Measurements from ENCODE around the gene RAB7B.
A peak's percentile ranks its signal among the peaks of the same experiment; 100 is the strongest.

The RAB7B gene

GRCh38 chr1:205972491-205973168 is 30.6 kb downstream of the RAB7B start:
- DNase-seq = no peak

DNA sequence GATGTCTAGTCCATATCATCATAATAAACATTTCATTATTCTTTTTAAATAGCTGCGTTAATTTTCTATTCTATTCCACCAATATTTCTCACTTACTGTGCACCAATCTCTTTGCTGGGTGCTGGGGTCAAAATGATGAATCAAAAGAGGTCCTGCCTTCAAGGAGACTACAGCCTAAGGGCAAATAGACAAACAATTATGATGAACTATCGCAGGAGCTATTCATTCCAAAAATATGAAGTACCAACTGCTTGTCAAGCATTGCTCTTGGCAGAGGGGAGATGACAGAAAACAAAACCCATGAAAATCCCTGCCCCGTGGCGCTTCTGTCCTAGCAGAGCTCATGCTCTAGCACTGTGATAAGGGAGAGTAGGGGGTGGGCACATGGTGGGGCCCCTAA is 31.1 kb downstream of the RAB7B start:
- DNase-seq = no peak

DNA sequence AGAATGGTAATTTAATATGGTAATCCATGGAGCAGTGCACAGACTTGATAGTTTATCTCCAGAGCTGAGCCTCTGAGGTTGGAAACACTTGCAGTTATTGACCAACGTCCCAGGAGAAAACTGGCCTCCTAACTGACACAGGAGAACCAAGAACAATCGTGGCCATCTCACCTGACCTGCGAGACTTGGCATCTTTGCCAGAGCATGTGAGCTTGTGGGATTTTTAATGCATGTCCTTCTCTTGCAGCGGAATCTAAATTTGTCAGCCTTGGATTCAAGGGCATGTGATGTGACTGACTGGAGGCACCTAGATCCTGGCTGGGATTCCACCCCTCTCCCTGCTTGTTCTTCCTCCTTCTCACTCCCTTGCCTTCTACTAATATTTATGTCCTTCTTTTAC is 32.1 kb downstream of the RAB7B start:
- DNase-seq = no peak

- no peak for DNase-seq
Measured at GRCh38 chr1:205970486-205970885, 32.7 kb downstream of the RAB7B start.

GRCh38 chr1:205969229-205969628 is 34.0 kb downstream of the RAB7B start:
- no peak for DNase-seq

GRCh38 chr1:205967554-205968335 is 35.5 kb downstream of the RAB7B start:
- peak; percentile 58 for DNase-seq

DNA sequence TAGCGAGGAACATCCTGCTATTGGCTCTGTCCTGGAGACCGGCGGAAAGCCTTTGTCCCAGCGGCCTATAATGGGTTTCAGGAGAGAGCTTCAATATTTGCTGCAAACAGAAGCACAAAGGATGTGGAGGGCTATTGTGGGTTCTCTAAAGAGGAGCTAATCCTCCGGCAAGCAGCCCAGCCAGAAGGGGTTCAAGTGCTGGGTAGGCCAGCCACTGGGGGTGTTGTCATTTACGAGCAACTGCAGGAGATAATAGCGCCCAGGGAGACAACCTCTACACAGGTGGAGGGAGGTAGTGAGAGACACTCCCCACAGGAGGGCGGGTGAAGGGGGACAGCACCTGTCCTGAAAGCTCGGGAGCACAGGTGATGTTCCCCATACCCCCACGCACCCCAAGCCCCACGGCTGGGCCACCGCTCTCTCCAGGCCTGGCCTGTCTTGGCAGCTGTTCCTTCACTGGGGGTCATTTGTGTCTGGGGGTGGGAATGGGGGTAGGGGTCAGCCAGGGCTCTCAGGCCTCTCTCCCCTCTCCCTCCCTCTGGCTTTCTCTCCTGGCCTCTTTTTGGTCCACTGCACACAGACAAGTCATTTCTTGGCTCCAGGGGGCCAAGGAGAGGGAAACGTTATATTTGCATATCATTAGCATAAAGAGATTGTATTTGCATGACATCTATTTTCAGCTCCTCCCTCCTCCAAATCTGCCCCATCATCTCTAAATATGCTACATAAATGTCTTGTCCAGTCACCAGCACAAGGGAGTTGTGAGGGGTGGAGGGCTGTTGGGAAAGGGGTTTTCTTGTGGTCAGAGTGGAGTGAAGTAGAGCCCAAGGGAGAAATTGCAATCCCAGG is 37.9 kb downstream of the RAB7B start:
- peak; percentile 15 for DNase-seq

DNA sequence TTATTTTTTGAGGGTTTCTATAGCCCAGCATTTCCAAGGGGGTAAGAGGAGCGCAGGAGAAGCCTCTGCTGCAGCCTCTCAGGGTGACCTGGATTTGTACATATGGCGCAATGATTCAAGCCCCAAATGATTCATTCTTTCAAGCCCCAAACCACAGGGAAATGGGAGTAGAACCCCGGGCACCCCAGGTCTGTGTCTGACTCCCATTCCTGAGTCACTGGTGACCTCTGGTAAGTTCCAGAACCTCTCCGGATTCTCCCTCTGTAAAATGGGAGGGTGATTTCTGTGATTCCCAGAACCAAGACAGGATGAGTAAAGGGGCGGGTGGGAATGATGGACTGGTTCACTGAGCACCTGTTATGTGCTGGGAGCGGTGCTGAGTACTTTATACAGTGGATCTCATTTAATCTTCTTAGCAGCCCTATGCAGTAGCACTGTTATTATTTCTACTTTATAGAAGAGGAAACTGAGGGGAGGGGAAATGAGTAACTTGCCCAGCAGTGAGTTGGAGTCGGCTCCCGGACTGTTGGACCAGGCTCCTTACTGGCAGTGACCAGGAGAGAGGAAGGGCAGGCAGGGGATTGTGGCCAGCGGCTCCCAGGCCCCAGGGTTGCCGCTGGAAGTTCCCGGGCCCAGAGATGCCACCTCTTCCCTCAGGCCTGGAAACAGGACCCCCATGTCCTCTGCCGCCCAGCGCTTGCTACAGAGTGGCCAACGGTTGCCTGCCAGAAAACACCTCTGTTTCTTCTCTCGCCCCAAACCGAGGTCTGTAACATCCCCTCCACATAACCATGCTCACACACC is 39.6 kb downstream of the RAB7B start:
- no peak for DNase-seq

GRCh38 chr1:205962821-205963221 is 40.4 kb downstream of the RAB7B start:
- DNase-seq = no peak

GRCh38 chr1:205961991-205962820 is 41.0 kb downstream of the RAB7B start:
- DNase-seq = no peak

GRCh38 chr1:205961405-205961804 is 41.8 kb downstream of the RAB7B start:
- DNase-seq = no peak

- no peak for DNase-seq
Measured at GRCh38 chr1:205959789-205960188, 43.4 kb downstream of the RAB7B start.

DNA sequence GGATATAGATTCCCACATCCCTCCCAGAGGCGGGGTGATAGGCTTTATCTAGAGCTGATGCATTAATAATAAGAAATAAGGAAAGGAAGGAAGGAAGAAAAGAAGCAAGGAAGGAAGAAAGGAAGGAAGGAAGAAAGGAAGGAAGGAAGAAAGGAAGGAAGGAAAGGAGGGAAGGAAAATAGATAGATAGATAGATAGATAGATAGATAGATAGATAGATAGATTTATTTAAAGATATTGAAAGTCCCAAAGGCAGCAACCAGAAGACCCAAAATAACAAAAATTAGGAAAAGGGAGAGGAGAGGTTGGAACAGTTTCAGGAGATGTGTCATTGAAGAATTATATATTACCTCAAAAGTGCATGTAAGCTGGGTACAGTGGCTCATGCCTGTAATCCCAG is 47.7 kb downstream of the RAB7B start:
- no peak for DNase-seq

GRCh38 chr1:205954819-205955404 is 48.3 kb downstream of the RAB7B start:
- no peak for DNase-seq

GRCh38 chr1:205951746-205952145 is 51.4 kb downstream of the RAB7B start:
- DNase-seq = no peak

GRCh38 chr1:205950826-205951549 is 52.2 kb downstream of the RAB7B start:
- no peak for DNase-seq

- no peak for DNase-seq
Measured at GRCh38 chr1:205950280-205950679, 52.9 kb downstream of the RAB7B start.

DNA sequence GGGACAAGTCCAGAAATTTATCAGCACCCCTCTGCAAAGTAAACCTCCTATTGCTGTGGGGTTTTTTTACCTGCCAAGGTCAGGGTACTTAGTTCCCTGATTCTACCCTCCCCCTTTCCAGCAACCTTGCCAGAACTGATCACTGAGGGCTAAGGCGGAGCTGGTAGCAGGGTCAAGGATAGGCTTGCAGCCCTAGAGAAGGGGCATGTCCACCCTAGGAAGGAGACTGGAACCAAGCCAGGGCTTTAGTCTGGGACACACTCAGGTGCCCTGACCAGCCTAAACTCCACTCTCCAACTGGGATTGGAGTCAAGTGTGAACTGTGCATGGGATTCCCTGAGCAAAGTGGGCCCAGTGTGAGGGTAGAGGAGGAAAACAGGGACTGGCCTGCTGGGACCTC is 53.4 kb downstream of the RAB7B start:
- DNase-seq = no peak

GRCh38 chr1:205948886-205949285 is 54.3 kb downstream of the RAB7B start:
- DNase-seq = no peak

- no peak for DNase-seq
Measured at GRCh38 chr1:205948039-205948438, 55.2 kb downstream of the RAB7B start.

DNA sequence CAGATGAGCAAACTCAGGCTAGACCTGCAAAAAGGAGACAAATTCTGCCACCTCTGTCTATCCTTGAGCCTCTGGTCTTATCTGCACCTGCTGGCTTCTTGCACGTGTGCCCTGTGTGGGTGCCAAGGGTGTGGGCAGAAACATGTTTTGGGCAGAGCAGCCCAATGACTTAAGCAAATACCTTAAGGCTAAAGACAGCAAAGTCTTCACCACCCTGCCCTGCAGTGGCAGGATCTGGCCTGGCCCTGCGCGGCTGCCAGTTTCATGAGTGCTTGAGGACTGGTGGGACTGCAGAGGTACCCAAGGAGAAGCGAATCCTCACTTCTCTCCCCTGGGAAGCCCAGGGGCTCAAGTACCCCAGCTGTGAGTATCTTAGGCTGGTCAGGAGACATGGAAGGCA is 56.2 kb downstream of the RAB7B start:
- DNase-seq = no peak

All from NCI-H1105 (cell line).